HG03066 (cell line): Measurements from ENCODE around the gene TRPV5.

Experiments
- ATAC-seq: cut with Tn5 transposase; IDR thresholded peaks from one replicate; pipeline ENCODE4 v1.9.1; 2021; ENCODE audit warnings: low read depth; ENCODE audit not compliant: unreplicated experiment

TRPV5 gene

GRCh38 chr7:142859829-142860228, 73.7 kb downstream of the TRPV5 start:
- ATAC-seq, result no peak

- ATAC-seq, result no peak
Observed at GRCh38 chr7:142859411-142859810, 74.1 kb downstream of the TRPV5 start.
